Measurements from ENCODE around the gene SLC9A1.

The SLC9A1 gene

GRCh38 chr1:27116232-27116631 lies 38.7 kb downstream of the SLC9A1 start (continued):
- TF ChIP-seq HIC1 (tag by site-specific recombination; IDR thresholded peaks at IDR 0.05), result no peak

GRCh38 chr1:27114546-27114945 lies 40.4 kb downstream of the SLC9A1 start:
- ChIA-PET CTCF (interaction anchor here (0.6 to 1.5 kb wide), 4 partner anchors 15 to 185 kb away, joined by 4 to 6 read pairs (median 4); no protein-coding TSS in a partner anchor), POLR2A (interaction anchor here (1.1 kb wide), 1 partner anchor 40 kb away, joined by 4 read pairs; the partner anchor contains the start of gene SLC9A1)
- Histone ChIP-seq H3K9me3 (ENCODE audit: control insufficient read depth, insufficient read depth, low read depth, low read length) (no peaks in the 10 kb centered on the region), H3K4me3 (ENCODE audit: low read depth, low read length) (no peak overlapping the region), H3K4me1 (ENCODE audit: control insufficient read depth, insufficient read depth, low read length) (no peaks in the 10 kb centered on the region; the same call in 1 of the 2 replicates), H3K36me3 (ENCODE audit: control insufficient read depth in 2 of 2, insufficient read depth in 1 of 2, low read length in 2 of 2) (peaks cover 0 to 41% of the 10 kb centered on the region in 2 experiments; a peak in 2 of 3 replicates), H3K27ac (ENCODE audit: extremely low read depth, low read depth, low read length) (no peak overlapping the region)
- no peak for TF ChIP-seq ZNF10 (tag by site-specific recombination; IDR thresholded peaks at IDR 0.05)
- TF ChIP-seq ZNF623 (tag by site-specific recombination; IDR thresholded peaks at IDR 0.05), result no peak
- no peak for TF ChIP-seq ZNF335 (tag by site-specific recombination; conservative IDR thresholded peaks at IDR 0.05)
- TF ChIP-seq ZBTB20 (tag by site-specific recombination; IDR thresholded peaks at IDR 0.05), result no peak
- TF ChIP-seq ZNF837 (tag by site-specific recombination; IDR thresholded peaks at IDR 0.05), result no peak
- no peak for TF ChIP-seq YY2 (tag by site-specific recombination; IDR thresholded peaks at IDR 0.05)
- no peak for TF ChIP-seq ZBTB7A (tag by site-specific recombination; IDR thresholded peaks at IDR 0.05; ENCODE audit: low read depth)
- TF ChIP-seq PBX3 (CRISPR knock-in tag; IDR thresholded peaks at IDR 0.05), result no peak
- no peak for TF ChIP-seq ZNF792 (tag by site-specific recombination; IDR thresholded peaks at IDR 0.05)
- TF ChIP-seq ZNF521 (tag by site-specific recombination; IDR thresholded peaks at IDR 0.05), result no peak
- no peak for TF ChIP-seq ZSCAN16 (tag by site-specific recombination; IDR thresholded peaks at IDR 0.05)
- TF ChIP-seq TSHZ1 (tag by site-specific recombination; IDR thresholded peaks at IDR 0.05; ENCODE audit: borderline replicate concordance), result no peak
- TF ChIP-seq ELK4 (IDR thresholded peaks at IDR 0.05; ENCODE audit: borderline replicate concordance, low read depth, low read length), result no peak
- TF ChIP-seq BCL11A (tag by site-specific recombination; IDR thresholded peaks at IDR 0.05; ENCODE audit: low read depth), result no peak
- TF ChIP-seq ZNF211 (tag by site-specific recombination; IDR thresholded peaks at IDR 0.05; ENCODE audit: low read depth), result no peak
- no peak for TF ChIP-seq ZNF394 (tag by site-specific recombination; IDR thresholded peaks at IDR 0.05; ENCODE audit: borderline replicate concordance)
- no peak for TF ChIP-seq ZNF660 (tag by site-specific recombination; IDR thresholded peaks at IDR 0.05)
- TF ChIP-seq ZNF274 (IDR thresholded peaks at IDR 0.05; ENCODE audit: low read length), result no peak
- no peak for TF ChIP-seq ZNF274 (tag by site-specific recombination; IDR thresholded peaks at IDR 0.05; ENCODE audit: borderline replicate concordance)

Measured in HEK293 (cell line).